ENCODE data around the gene FGGY. TPM values are rescaled to one million over a fixed set of nuclear protein-coding genes. Genes with fewer than 3 reads are reported as not detected.

FGGY gene
- total and polyA plus RNA-seq, 4 donors: 16.0 to 67.0 (median 43.4) TPM

DNA sequence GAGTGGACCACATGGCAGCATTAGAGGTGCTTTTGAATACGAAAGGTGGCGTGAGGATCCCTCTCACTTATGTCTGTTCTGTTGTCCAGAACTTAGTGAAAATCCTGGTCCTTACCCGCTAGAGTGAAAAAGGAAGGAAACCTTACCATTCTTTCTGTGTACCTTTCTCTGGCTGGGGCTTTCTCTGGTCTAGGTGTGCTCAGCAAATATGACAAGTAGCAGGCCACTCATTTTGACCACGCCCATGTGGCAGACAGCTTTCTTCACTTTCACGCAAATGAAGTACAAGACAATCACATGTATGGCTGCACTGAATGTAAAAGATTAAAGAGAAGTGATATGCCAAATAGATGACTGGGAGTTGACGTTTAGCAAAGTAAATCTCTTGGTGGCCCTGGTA lies 131.9 kb downstream of the FGGY start:
- 94% methylated on average over 6 of the region's 6 CpGs for WGBS
- no peak for TF ChIP-seq FOXA2 (IDR thresholded peaks at IDR 0.05)
- no peak for TF ChIP-seq EGR1 (IDR thresholded peaks at IDR 0.05; ENCODE audit: low read depth in 2 of 2)
- TF ChIP-seq, protein P1, sequence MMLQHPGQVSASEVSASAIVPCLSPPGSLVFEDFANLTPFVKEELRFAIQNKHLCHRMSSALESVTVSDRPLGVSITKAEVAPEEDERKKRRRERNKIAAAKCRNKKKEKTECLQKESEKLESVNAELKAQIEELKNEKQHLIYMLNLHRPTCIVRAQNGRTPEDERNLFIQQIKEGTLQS (IDR thresholded peaks at IDR 0.05): no peak
- TF ChIP-seq, protein P2, sequence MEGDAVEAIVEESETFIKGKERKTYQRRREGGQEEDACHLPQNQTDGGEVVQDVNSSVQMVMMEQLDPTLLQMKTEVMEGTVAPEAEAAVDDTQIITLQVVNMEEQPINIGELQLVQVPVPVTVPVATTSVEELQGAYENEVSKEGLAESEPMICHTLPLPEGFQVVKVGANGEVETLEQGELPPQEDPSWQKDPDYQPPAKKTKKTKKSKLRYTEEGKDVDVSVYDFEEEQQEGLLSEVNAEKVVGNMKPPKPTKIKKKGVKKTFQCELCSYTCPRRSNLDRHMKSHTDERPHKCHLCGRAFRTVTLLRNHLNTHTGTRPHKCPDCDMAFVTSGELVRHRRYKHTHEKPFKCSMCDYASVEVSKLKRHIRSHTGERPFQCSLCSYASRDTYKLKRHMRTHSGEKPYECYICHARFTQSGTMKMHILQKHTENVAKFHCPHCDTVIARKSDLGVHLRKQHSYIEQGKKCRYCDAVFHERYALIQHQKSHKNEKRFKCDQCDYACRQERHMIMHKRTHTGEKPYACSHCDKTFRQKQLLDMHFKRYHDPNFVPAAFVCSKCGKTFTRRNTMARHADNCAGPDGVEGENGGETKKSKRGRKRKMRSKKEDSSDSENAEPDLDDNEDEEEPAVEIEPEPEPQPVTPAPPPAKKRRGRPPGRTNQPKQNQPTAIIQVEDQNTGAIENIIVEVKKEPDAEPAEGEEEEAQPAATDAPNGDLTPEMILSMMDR (IDR thresholded peaks at IDR 0.05; ENCODE audit: low read depth, low read length, missing input control): no peak
- no peak for TF ChIP-seq JUND (IDR thresholded peaks at IDR 0.05)
- TF ChIP-seq RXRA (IDR thresholded peaks at IDR 0.05): no peak
- TF ChIP-seq, protein P3, sequence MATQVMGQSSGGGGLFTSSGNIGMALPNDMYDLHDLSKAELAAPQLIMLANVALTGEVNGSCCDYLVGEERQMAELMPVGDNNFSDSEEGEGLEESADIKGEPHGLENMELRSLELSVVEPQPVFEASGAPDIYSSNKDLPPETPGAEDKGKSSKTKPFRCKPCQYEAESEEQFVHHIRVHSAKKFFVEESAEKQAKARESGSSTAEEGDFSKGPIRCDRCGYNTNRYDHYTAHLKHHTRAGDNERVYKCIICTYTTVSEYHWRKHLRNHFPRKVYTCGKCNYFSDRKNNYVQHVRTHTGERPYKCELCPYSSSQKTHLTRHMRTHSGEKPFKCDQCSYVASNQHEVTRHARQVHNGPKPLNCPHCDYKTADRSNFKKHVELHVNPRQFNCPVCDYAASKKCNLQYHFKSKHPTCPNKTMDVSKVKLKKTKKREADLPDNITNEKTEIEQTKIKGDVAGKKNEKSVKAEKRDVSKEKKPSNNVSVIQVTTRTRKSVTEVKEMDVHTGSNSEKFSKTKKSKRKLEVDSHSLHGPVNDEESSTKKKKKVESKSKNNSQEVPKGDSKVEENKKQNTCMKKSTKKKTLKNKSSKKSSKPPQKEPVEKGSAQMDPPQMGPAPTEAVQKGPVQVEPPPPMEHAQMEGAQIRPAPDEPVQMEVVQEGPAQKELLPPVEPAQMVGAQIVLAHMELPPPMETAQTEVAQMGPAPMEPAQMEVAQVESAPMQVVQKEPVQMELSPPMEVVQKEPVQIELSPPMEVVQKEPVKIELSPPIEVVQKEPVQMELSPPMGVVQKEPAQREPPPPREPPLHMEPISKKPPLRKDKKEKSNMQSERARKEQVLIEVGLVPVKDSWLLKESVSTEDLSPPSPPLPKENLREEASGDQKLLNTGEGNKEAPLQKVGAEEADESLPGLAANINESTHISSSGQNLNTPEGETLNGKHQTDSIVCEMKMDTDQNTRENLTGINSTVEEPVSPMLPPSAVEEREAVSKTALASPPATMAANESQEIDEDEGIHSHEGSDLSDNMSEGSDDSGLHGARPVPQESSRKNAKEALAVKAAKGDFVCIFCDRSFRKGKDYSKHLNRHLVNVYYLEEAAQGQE (IDR thresholded peaks at IDR 0.05): no peak
- TF ChIP-seq SP1 (IDR thresholded peaks at IDR 0.05): no peak
- TF ChIP-seq NR2F2 (IDR thresholded peaks at IDR 0.05): no peak
- TF ChIP-seq, protein P4, sequence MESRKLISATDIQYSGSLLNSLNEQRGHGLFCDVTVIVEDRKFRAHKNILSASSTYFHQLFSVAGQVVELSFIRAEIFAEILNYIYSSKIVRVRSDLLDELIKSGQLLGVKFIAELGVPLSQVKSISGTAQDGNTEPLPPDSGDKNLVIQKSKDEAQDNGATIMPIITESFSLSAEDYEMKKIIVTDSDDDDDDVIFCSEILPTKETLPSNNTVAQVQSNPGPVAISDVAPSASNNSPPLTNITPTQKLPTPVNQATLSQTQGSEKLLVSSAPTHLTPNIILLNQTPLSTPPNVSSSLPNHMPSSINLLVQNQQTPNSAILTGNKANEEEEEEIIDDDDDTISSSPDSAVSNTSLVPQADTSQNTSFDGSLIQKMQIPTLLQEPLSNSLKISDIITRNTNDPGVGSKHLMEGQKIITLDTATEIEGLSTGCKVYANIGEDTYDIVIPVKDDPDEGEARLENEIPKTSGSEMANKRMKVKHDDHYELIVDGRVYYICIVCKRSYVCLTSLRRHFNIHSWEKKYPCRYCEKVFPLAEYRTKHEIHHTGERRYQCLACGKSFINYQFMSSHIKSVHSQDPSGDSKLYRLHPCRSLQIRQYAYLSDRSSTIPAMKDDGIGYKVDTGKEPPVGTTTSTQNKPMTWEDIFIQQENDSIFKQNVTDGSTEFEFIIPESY (IDR thresholded peaks at IDR 0.05): no peak
- TF ChIP-seq FOXA1 (IDR thresholded peaks at IDR 0.05): no peak
- TF ChIP-seq HNF4G (IDR thresholded peaks at IDR 0.05): no peak
- TF ChIP-seq YY1 (IDR thresholded peaks at IDR 0.05): no peak
- no peak for TF ChIP-seq TAF1 (conservative IDR thresholded peaks at IDR 0.05)
- TF ChIP-seq, protein P5, sequence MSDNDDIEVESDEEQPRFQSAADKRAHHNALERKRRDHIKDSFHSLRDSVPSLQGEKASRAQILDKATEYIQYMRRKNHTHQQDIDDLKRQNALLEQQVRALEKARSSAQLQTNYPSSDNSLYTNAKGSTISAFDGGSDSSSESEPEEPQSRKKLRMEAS (IDR thresholded peaks at IDR 0.05): no peak
- TF ChIP-seq RAD21 (IDR thresholded peaks at IDR 0.05): no peak
- H3K4me1 ChIP-seq (ENCODE audit: control insufficient read depth in 4 of 4, insufficient read depth in 4 of 4, low read length in 3 of 4): peaks cover 3 to 42% (median 13%) of the 10 kb centered on the region in 4 donors

DNA sequence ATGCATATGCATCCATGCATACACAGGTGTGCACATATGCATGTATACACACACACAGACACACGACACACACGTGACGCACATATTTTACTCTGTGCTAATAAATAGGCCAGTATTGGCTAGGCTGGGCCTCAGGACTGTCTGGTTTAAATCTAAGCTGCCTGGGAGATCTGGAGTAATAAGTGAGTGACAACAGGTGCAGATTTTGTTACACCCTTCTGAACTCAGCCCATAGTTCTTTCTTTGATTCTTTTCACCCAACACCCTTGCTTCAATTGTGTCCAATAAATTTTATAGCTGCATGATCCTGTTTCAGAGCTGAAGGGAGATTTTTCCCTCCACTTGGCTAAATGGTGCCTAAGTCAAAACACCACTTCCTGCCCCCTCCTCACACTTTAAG lies 132.8 kb downstream of the FGGY start:
- Histone ChIP-seq H3K4me1 (ENCODE audit: control insufficient read depth in 4 of 4, insufficient read depth in 4 of 4, low read length in 3 of 4) (peaks cover 3 to 37% (median 13%) of the 10 kb centered on the region in 4 donors), H3K36me3 (ENCODE audit: control insufficient read depth in 4 of 4, insufficient read depth in 3 of 4, low read depth in 1 of 4, low read length in 3 of 4) (no peaks in the 10 kb centered on the region), H3K9me3 (ENCODE audit: control insufficient read depth in 4 of 4, low read length in 3 of 4) (no peaks in the 10 kb centered on the region), H3K4me3 (ENCODE audit: low read depth in 1 of 3, low read length in 3 of 3) (no peak overlapping the region), H3K9ac (ENCODE audit: low read depth in 1 of 2, low read length in 2 of 2) (no peak overlapping the region), H3K27me3 (ENCODE audit: control insufficient read depth in 4 of 4, insufficient read depth in 4 of 4, low read length in 3 of 4) (no peaks in the 10 kb centered on the region), H3K27ac (ENCODE audit: low read depth in 1 of 2, low read length in 2 of 2) (no peak overlapping the region)
- no peak for DNase-seq (ENCODE audit: low spot score)
- TF ChIP-seq YY1 (IDR thresholded peaks at IDR 0.05): no peak
- TF ChIP-seq, protein P4 (IDR thresholded peaks at IDR 0.05): no peak
- TF ChIP-seq JUND (IDR thresholded peaks at IDR 0.05): no peak
- TF ChIP-seq FOXA1 (IDR thresholded peaks at IDR 0.05): no peak
- WGBS: 95% methylated on average over 3 of the region's 3 CpGs

More for the DNA sequence above, 131.9 kb downstream of the FGGY start:
- no peaks in the 10 kb centered on the region for H3K9me3 ChIP-seq (ENCODE audit: control insufficient read depth in 4 of 4, low read length in 3 of 4)
- no peak overlapping the region for H3K9ac ChIP-seq (ENCODE audit: low read depth in 1 of 2, low read length in 2 of 2)
- H3K36me3 ChIP-seq (ENCODE audit: control insufficient read depth in 4 of 4, insufficient read depth in 3 of 4, low read depth in 1 of 4, low read length in 3 of 4): no peaks in the 10 kb centered on the region
- no peak overlapping the region for H3K4me3 ChIP-seq (ENCODE audit: low read depth in 1 of 3, low read length in 3 of 3)
- no peak overlapping the region for H3K27ac ChIP-seq (ENCODE audit: low read depth in 1 of 2, low read length in 2 of 2)
- DNase-seq (ENCODE audit: low spot score): no peak
- H3K27me3 ChIP-seq (ENCODE audit: control insufficient read depth in 4 of 4, insufficient read depth in 4 of 4, low read length in 3 of 4): no peaks in the 10 kb centered on the region

All from liver (tissue), 9 donors.